Forelimb muscle (tissue), 1 donor: ENCODE data around the gene CDKN2C. TPM values are rescaled to one million over a fixed set of nuclear protein-coding genes. Genes with fewer than 3 reads are reported as not detected.
"Not testable (repeated sequence)": the region's sequence is repeated elsewhere in the genome, so short reads cannot be mapped to it uniquely, and the experiment has no call there.

ENCODE experiments used
- DNase-seq: peaks from one replicate; pipeline ENCODE4 v3.0.0-alpha.2; 2013; ENCODE audit warnings: low read depth
- polyA plus RNA-seq: library from polyadenylated mRNA; unstranded; fragments of 120-200 nt; gene quantifications from one replicate; pipeline ENCODE4 v1.2.1, GENCODE V29; 2013; ENCODE audit not compliant: insufficient read length

Gene CDKN2C
- polyA plus RNA-seq, 1 donor, result 10.3 TPM

GRCh38 chr1:50979937-50980336 is 9.9 kb downstream of the CDKN2C start:
- DNase-seq, result no peak

- DNase-seq, result no peak
These were observed 10.5 kb downstream of the CDKN2C start for GRCh38 chr1:50980505-50980904.

- no peak for DNase-seq
These were observed 11.7 kb downstream of the CDKN2C start for GRCh38 chr1:50981741-50982140.

- DNase-seq, result no peak
These were observed 12.6 kb downstream of the CDKN2C start for GRCh38 chr1:50982611-50983010.

- DNase-seq, result no peak
These were observed 13.3 kb downstream of the CDKN2C start for GRCh38 chr1:50983219-50983802.

- no peak for DNase-seq
These were observed 15.0 kb downstream of the CDKN2C start for GRCh38 chr1:50985094-50985493.

- no peak for DNase-seq
These were observed 16.6 kb downstream of the CDKN2C start for GRCh38 chr1:50986653-50987052.

- DNase-seq, result no peak
These were observed 19.6 kb downstream of the CDKN2C start for GRCh38 chr1:50989694-50990093.

- no peak for DNase-seq
These were observed 22.7 kb downstream of the CDKN2C start for GRCh38 chr1:50992532-50993318.

GRCh38 chr1:50993645-50994044 is 23.6 kb downstream of the CDKN2C start:
- no peak for DNase-seq

GRCh38 chr1:50994997-50995396 is 25.0 kb downstream of the CDKN2C start:
- DNase-seq, result no peak

GRCh38 chr1:50995651-50996050 is 25.6 kb downstream of the CDKN2C start:
- no peak for DNase-seq

- DNase-seq, result no peak
These were observed 26.0 kb downstream of the CDKN2C start for GRCh38 chr1:50996083-50996482.

GRCh38 chr1:50999375-50999774 is 29.3 kb downstream of the CDKN2C start:
- not testable (repeated sequence) for DNase-seq

GRCh38 chr1:51000160-51000559 is 30.1 kb downstream of the CDKN2C start:
- DNase-seq, result no peak

- no peak for DNase-seq
These were observed 30.6 kb downstream of the CDKN2C start for GRCh38 chr1:51000651-51001050.

GRCh38 chr1:51002516-51002915 is 32.5 kb downstream of the CDKN2C start:
- DNase-seq, result no peak

GRCh38 chr1:51005549-51005948 is 35.5 kb downstream of the CDKN2C start:
- DNase-seq, result not testable (repeated sequence)

- no peak for DNase-seq
These were observed 39.3 kb downstream of the CDKN2C start for GRCh38 chr1:51009381-51009780.

- no peak for DNase-seq
These were observed 44.8 kb downstream of the CDKN2C start for GRCh38 chr1:51014878-51015277.

GRCh38 chr1:51019811-51020210 is 49.8 kb downstream of the CDKN2C start:
- DNase-seq, result peak; percentile 25
